PFSK-1 (cell line): ENCODE results near the gene TIMP3.

Experiments used
- FOXP2 ChIP-seq: optimal IDR thresholded peaks from 2 replicates; pipeline ENCODE3; 2011; ENCODE audit warnings: borderline replicate concordance, control low read depth, inconsistent platforms; ENCODE audit not compliant: insufficient read depth; ENCODE audit errors: extremely low read length, extremely low read depth
- POLR2AphosphoS5 ChIP-seq: IDR thresholded peaks from 2 replicates; pipeline ENCODE4 v1.6.1; 2012; ENCODE audit warnings: low read depth, mild to moderate bottlenecking, control low read depth, low read length, moderate library complexity
- SIN3A ChIP-seq: IDR thresholded peaks from 2 replicates; pipeline ENCODE4 v1.6.1; 2012; ENCODE audit warnings: mild to moderate bottlenecking, low read length, moderate library complexity, borderline replicate concordance; ENCODE audit not compliant: insufficient read depth
- TAF1 ChIP-seq: IDR thresholded peaks from 2 replicates; pipeline ENCODE4 v1.6.1; 2012; ENCODE audit warnings: low read length, control low read depth, borderline replicate concordance; ENCODE audit not compliant: insufficient read depth
- TF ChIP-seq, protein P1 (sequence below), 2 experiments: IDR thresholded peaks; 2 replicates each; pipeline versions ENCODE4 v1.6.1 to v1.8.0; 2011 to 2012; ENCODE audit warnings: low read depth in 2 of 2, low read length in 2 of 2, control low read depth in 1 of 2, inconsistent platforms in 1 of 2, mild to moderate bottlenecking in 1 of 2, moderate library complexity in 1 of 2; ENCODE audit not compliant: insufficient read depth in 1 of 2

Gene TIMP3

DNA sequence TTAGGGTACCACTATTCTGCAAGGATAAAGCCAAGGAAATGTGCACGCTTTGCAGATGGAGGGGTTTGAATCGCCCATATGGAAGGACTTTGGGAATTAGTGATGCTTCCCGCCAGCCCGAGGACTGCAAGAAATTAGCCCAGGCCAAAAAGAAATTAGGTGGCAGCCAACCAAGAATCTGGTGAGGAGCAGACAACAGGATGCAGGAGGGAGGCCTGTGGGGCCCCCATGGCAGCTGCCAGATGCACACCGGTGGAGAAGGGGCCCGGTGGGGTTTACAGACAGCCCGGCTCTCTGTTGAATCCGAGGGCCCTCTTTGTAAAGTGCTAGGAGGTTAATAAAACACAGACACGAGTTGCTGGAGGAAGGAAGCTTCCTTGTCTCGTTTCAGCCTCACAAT is 73.5 kb downstream of the TIMP3 start:
- TF ChIP-seq FOXP2 (no peak), POLR2AphosphoS5 (no peak), TAF1 (no peak), SIN3A (no peak)
- TF ChIP-seq, protein P1, sequence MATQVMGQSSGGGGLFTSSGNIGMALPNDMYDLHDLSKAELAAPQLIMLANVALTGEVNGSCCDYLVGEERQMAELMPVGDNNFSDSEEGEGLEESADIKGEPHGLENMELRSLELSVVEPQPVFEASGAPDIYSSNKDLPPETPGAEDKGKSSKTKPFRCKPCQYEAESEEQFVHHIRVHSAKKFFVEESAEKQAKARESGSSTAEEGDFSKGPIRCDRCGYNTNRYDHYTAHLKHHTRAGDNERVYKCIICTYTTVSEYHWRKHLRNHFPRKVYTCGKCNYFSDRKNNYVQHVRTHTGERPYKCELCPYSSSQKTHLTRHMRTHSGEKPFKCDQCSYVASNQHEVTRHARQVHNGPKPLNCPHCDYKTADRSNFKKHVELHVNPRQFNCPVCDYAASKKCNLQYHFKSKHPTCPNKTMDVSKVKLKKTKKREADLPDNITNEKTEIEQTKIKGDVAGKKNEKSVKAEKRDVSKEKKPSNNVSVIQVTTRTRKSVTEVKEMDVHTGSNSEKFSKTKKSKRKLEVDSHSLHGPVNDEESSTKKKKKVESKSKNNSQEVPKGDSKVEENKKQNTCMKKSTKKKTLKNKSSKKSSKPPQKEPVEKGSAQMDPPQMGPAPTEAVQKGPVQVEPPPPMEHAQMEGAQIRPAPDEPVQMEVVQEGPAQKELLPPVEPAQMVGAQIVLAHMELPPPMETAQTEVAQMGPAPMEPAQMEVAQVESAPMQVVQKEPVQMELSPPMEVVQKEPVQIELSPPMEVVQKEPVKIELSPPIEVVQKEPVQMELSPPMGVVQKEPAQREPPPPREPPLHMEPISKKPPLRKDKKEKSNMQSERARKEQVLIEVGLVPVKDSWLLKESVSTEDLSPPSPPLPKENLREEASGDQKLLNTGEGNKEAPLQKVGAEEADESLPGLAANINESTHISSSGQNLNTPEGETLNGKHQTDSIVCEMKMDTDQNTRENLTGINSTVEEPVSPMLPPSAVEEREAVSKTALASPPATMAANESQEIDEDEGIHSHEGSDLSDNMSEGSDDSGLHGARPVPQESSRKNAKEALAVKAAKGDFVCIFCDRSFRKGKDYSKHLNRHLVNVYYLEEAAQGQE (IDR thresholded peaks at IDR 0.05; ENCODE audit: insufficient read depth in 1 of 2, low read depth in 2 of 2, low read length in 2 of 2), result no peak

DNA sequence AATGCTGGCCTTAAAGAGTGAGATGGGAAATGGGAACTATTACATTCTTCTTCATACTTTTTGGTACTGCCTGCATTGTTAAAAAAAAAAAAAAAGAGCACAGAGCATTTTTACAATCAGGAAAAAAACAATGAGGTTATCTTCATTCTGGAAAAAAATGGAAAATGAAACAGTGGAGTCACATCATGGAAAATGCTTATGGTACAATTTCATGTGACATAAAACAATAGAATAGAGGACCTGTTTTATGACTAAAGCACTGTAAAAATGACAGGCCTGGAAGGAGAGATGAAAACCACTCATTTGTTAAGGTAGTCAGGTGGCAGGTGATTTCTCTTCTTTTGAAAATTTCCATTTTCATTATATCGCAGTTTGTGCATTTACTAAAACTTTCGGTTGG is 75.0 kb downstream of the TIMP3 start:
- TF ChIP-seq POLR2AphosphoS5 (no peak), TAF1 (no peak), FOXP2 (no peak), SIN3A (no peak)
- TF ChIP-seq, protein P1 (IDR thresholded peaks at IDR 0.05; ENCODE audit: insufficient read depth in 1 of 2, low read depth in 2 of 2, low read length in 2 of 2), result no peak

DNA sequence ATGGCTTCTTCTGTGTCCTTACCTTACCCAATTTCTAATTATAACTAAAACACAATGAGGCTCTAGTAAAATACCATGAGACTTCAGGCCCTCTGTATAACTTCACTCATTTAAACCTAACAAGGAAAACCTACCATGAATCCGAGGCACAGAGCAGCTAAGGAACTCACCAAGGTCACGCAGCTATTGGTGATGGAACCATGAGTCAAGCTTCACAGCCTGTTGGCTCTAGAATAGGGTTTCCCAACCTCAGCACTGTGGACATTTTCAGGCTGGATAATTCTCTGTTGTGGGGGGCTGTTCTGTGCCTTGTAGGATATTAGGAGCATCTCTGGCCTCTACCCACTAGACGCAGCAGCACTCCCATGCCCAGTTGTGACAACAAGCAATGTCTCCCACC is 75.7 kb downstream of the TIMP3 start:
- no peak for TF ChIP-seq POLR2AphosphoS5
- TF ChIP-seq SIN3A, result no peak
- TF ChIP-seq TAF1, result no peak
- TF ChIP-seq, protein P1 (IDR thresholded peaks at IDR 0.05; ENCODE audit: insufficient read depth in 1 of 2, low read depth in 2 of 2, low read length in 2 of 2), result no peak
- TF ChIP-seq FOXP2, result no peak

DNA sequence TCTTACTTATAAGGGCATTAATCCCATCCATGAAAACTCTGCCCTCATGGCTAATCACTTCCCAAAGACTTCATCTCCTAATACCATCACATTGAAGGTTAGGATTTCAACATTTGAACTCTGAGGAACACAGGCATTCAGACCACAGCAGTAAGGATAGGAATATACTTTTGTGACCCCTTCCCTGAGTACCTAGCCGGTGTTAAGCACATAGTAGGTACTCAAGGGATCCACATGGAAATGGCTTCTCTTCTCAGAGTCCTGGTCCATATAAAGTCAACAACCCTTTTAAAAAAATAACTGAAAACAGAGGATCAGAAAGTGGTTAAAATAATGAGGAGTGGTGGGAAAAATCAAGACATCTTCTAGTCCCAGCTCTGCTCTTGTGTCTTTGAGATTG is 78.0 kb downstream of the TIMP3 start:
- TF ChIP-seq TAF1 (no peak), FOXP2 (no peak), SIN3A (no peak), POLR2AphosphoS5 (no peak)
- TF ChIP-seq, protein P1 (IDR thresholded peaks at IDR 0.05; ENCODE audit: insufficient read depth in 1 of 2, low read depth in 2 of 2, low read length in 2 of 2), result no peak

DNA sequence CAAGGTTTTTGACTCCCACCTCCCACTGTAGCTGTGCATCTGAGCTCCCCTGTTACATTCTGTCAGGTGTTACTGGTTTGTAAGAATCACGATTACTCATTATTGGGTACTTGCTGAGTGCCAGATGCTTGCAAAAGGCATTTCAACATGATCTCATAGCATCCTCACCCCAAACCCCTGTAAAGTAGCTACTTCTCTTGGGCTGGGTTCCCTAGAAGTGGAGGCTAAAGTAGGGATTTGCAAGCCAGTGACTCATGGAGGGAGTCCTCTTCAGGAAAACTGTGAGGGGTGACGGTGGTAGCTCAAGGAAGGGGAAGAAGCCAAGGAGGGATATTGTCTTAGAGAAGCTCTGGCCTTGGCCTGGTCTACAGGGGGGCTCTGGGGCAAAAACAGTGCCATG is 78.6 kb downstream of the TIMP3 start:
- no peak for TF ChIP-seq SIN3A
- TF ChIP-seq, protein P1 (IDR thresholded peaks at IDR 0.05; ENCODE audit: insufficient read depth in 1 of 2, low read depth in 2 of 2, low read length in 2 of 2), result no peak
- no peak for TF ChIP-seq FOXP2
- no peak for TF ChIP-seq TAF1
